HG03175 (cell line): Measurements from ENCODE around the gene C1orf232.

Experiments used
- ATAC-seq: cut with Tn5 transposase; IDR thresholded peaks from one replicate; pipeline ENCODE4 v1.9.1; 2021; ENCODE audit warnings: mild to moderate bottlenecking, moderate library complexity; ENCODE audit not compliant: unreplicated experiment

Gene C1orf232

GRCh38 chr1:26125382-26125781, 43.4 kb downstream of the C1orf232 start:
- ATAC-seq: no peak

- ATAC-seq: no peak
Measured at GRCh38 chr1:26124418-26125331, 44.1 kb downstream of the C1orf232 start.

GRCh38 chr1:26122988-26123973, 45.5 kb downstream of the C1orf232 start:
- ATAC-seq: no peak

DNA sequence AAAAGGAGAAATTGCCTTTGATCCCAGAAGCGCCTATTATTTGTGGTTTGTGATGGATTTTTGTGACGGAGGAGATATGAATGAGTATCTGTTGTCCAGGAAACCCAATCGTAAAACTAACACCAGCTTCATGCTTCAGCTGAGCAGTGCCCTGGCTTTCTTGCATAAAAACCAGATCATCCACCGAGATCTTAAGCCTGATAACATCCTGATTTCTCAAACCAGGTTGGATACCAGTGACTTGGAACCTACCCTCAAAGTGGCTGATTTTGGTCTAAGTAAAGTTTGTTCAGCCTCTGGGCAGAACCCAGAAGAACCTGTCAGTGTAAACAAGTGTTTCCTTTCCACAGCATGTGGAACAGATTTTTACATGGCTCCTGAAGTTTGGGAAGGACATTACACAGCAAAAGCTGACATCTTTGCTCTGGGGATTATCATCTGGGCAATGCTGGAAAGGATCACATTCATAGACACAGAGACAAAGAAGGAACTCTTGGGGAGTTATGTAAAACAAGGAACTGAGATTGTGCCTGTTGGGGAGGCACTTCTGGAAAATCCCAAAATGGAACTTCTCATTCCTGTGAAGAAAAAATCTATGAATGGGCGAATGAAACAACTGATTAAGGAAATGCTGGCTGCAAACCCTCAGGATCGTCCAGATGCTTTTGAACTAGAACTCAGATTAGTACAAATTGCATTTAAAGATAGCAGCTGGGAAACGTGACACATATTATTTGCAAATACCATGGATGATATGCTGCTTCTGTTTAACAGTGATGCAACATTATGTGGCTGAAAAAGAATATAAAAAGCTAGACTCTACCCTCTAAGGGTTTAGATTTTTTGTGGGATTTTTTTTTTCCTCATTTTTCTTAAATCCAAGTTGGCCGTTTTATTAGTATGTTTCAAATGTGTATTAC, 46.6 kb downstream of the C1orf232 start:
- ATAC-seq: no peak

GRCh38 chr1:26119892-26120608, 48.7 kb downstream of the C1orf232 start:
- ATAC-seq: no peak

GRCh38 chr1:26114165-26114927, 54.4 kb downstream of the C1orf232 start:
- ATAC-seq: no peak
